HG02970 (cell line): ENCODE results near the gene FRMPD2.
"Not testable (repeated sequence)": the region's sequence is repeated elsewhere in the genome, so short reads cannot be mapped to it uniquely, and the experiment has no call there.

ENCODE experiments used
- ATAC-seq: cut with Tn5 transposase; IDR thresholded peaks from one replicate; pipeline ENCODE4 v1.9.1; 2021; ENCODE audit warnings: mild to moderate bottlenecking, moderate library complexity, moderate number of reproducible peaks; ENCODE audit not compliant: unreplicated experiment, low FRiP score

Gene FRMPD2

GRCh38 chr10:48253970-48254657, 20.4 kb downstream of the FRMPD2 start:
- no peak for ATAC-seq

GRCh38 chr10:48252354-48252650, 22.2 kb downstream of the FRMPD2 start:
- ATAC-seq, result no peak

GRCh38 chr10:48251525-48252353, 22.8 kb downstream of the FRMPD2 start:
- no peak for ATAC-seq

GRCh38 chr10:48251152-48251524, 23.4 kb downstream of the FRMPD2 start:
- no peak for ATAC-seq

GRCh38 chr10:48249763-48250351, 24.6 kb downstream of the FRMPD2 start:
- no peak for ATAC-seq

- ATAC-seq, result no peak
These were observed 25.3 kb downstream of the FRMPD2 start for GRCh38 chr10:48249004-48249762.

- no peak for ATAC-seq
These were observed 26.0 kb downstream of the FRMPD2 start for GRCh38 chr10:48248462-48248861.

- ATAC-seq, result no peak
These were observed 26.8 kb downstream of the FRMPD2 start for GRCh38 chr10:48247680-48248079.

- no peak for ATAC-seq
These were observed 28.0 kb downstream of the FRMPD2 start for GRCh38 chr10:48246501-48246900.

GRCh38 chr10:48245977-48246376, 28.5 kb downstream of the FRMPD2 start:
- no peak for ATAC-seq

- ATAC-seq, result not testable (repeated sequence)
These were observed 30.6 kb downstream of the FRMPD2 start for GRCh38 chr10:48243921-48244320.

GRCh38 chr10:48243487-48243886, 31.0 kb downstream of the FRMPD2 start:
- no peak for ATAC-seq

GRCh38 chr10:48242171-48242904, 32.2 kb downstream of the FRMPD2 start:
- no peak for ATAC-seq

GRCh38 chr10:48241332-48241731, 33.2 kb downstream of the FRMPD2 start:
- no peak for ATAC-seq

GRCh38 chr10:48240196-48240595, 34.3 kb downstream of the FRMPD2 start:
- no peak for ATAC-seq

GRCh38 chr10:48239618-48240017, 34.9 kb downstream of the FRMPD2 start:
- ATAC-seq, result no peak

- no peak for ATAC-seq
These were observed 35.5 kb downstream of the FRMPD2 start for GRCh38 chr10:48238826-48239520.

GRCh38 chr10:48237259-48238250, 36.9 kb downstream of the FRMPD2 start:
- ATAC-seq, result no peak

GRCh38 chr10:48236199-48236621, 38.3 kb downstream of the FRMPD2 start:
- no peak for ATAC-seq
